Activated CD8-positive, alpha-beta memory T cell treated with anti-CD3 and anti-CD28 coated beads, Interleukin-2, amount 10 ng/mL, durations not matched to agents 7 days and 5 days (primary cell): Measurements from ENCODE around the gene HCRTR1. TPM values are rescaled to one million over a fixed set of nuclear protein-coding genes. Genes with fewer than 3 reads are reported as not detected.

Experiments
- ATAC-seq: fragments of 150-1000 bp; cut with Tn5 transposase; one replicate; pipeline ENCODE4 v1.10.0; 2021; ENCODE audit warnings: moderate library complexity
- CTCF ChIA-PET: fragments of 350-600 bp; sonication (Branson Sonifier 250); formaldehyde crosslinking; loops from one replicate; lab custom pipeline; 2021; ENCODE audit warnings: antibody characterized with exemption; lab: Charles Lee
- DNase-seq: peaks from one replicate; pipeline ENCODE4 v3.0.0-alpha.2; 2020
- H3K27ac Mint-ChIP-seq: one replicate; pipeline ENCODE4 v1.8.0; 2021; ENCODE audit warnings: mild to moderate bottlenecking, mixed read lengths
- H3K27me3 Mint-ChIP-seq: one replicate; pipeline ENCODE4 v1.8.0; 2021; ENCODE audit warnings: mixed read lengths
- H3K36me3 Mint-ChIP-seq: one replicate; pipeline ENCODE4 v1.8.0; 2021; ENCODE audit warnings: mild to moderate bottlenecking, mixed read lengths
- H3K4me1 Mint-ChIP-seq: one replicate; pipeline ENCODE4 v1.8.0; 2021; ENCODE audit warnings: mixed read lengths
- H3K4me3 Mint-ChIP-seq: one replicate; pipeline ENCODE4 v1.8.0; 2021; ENCODE audit warnings: mild to moderate bottlenecking, moderate library complexity, mixed read lengths
- H3K9me3 Mint-ChIP-seq: one replicate; pipeline ENCODE4 v1.8.0; 2022; ENCODE audit warnings: low read depth, mixed read lengths
- total RNA-seq, 2 experiments: library from RNA; stranded (reverse); gene quantifications; one replicate each; pipeline ENCODE4 v1.2.3, GENCODE V29; 2021

The HCRTR1 gene
- total RNA-seq, 2 experiments from 2014 or later: not detected

DNA sequence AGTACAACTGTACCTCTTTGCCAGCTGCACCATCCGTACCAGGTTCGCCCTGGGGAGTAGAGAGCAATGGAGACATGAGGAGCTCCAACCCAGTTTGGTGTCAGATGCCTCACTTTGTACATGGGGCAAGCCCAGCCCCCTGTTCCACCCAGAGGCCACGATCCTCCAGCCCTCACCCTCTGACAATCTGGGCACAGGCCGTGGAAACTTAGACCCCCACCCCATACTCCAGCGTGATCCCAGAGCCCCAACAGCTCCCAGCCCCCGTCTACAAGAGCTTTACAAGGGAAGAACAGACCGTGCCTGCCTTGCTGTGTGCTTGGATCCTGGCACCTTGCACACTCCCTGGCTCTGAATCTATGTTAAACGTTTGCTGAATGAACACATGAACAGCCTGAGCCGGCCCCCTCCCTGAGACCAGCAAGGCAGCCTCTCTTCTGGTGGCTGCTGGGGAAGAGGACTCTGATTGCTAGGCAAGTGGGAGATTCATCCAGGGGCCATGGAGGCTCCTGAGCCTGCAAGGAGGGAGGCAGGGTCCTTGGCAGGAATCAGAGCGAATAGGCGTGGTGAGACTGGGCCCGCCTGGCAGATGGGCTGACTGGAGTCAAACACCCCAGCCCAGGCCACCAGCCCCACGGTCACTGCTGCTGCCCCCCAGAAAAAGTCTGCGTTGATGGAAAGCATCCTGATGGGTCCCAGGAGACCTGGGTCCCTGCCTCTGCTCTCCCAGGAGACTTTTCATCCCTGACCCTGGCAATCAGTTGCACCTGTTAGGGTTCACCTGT, 39.7 kb downstream of the HCRTR1 start:
- CTCF ChIA-PET: interaction anchor here (1.1 kb wide), 1 partner anchor 8 kb away, joined by 3 read pairs; no protein-coding TSS in a partner anchor
- Mint-ChIP-seq H3K4me3 (no peak overlapping the region), H3K27me3 (peaks cover 3% of the 10 kb centered on the region), H3K4me1 (no peaks in the 10 kb centered on the region), H3K27ac (no peak overlapping the region), H3K36me3 (no peaks in the 10 kb centered on the region), H3K9me3 (no peaks in the 10 kb centered on the region)
- DNase-seq: no peak
- ATAC-seq: no peak

GRCh38 chr1:31657972-31658510, 40.6 kb downstream of the HCRTR1 start:
- Mint-ChIP-seq H3K27me3 (peaks cover 3% of the 10 kb centered on the region), H3K9me3 (no peaks in the 10 kb centered on the region), H3K36me3 (no peaks in the 10 kb centered on the region), H3K27ac (no peak overlapping the region), H3K4me1 (no peaks in the 10 kb centered on the region), H3K4me3 (no peak overlapping the region)
- no peak for ATAC-seq
- no peak for DNase-seq
- CTCF ChIA-PET: no interaction called here

GRCh38 chr1:31658721-31659120, 41.2 kb downstream of the HCRTR1 start:
- H3K4me1 Mint-ChIP-seq: no peaks in the 10 kb centered on the region
- no peak overlapping the region for H3K27ac Mint-ChIP-seq
- ATAC-seq (no peak), DNase-seq (no peak)
- H3K27me3 Mint-ChIP-seq: peaks cover 4% of the 10 kb centered on the region
- no peaks in the 10 kb centered on the region for H3K36me3 Mint-ChIP-seq
- CTCF ChIA-PET: interaction anchor here (2.2 kb wide), 1 partner anchor 87 kb away, joined by 8 read pairs; no protein-coding TSS in a partner anchor
- H3K4me3 Mint-ChIP-seq: no peak overlapping the region
- H3K9me3 Mint-ChIP-seq: no peaks in the 10 kb centered on the region

DNA sequence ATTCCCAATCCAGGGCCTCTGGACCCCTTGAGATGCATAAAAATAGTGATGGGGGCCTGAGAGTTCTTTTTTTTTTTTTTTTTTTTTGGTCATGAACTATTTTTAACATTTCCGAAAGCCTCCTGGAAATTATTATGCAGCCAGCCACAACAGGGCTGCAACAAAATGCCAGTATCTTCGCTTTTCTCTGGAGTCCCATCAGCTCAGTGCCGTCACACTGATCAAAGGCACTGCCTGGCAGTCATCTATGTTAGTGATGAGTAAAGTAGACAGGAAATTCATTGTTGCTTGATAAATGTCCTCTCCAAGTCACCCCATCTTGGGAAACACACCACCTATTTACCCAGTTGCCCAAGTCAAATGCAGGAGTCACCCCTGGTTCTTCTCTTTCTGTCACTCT, 42.4 kb downstream of the HCRTR1 start:
- CTCF ChIA-PET: interaction anchor here (1.0 to 9.2 kb wide), 4 partner anchors 45 to 130 kb away, joined by 3 to 100 read pairs (median 6); no protein-coding TSS in a partner anchor
- Mint-ChIP-seq H3K36me3 (no peaks in the 10 kb centered on the region), H3K9me3 (no peaks in the 10 kb centered on the region), H3K4me3 (no peak overlapping the region), H3K27ac (no peak overlapping the region), H3K4me1 (no peaks in the 10 kb centered on the region), H3K27me3 (peaks cover 7% of the 10 kb centered on the region)
- DNase-seq (no peak), ATAC-seq (no peak)

GRCh38 chr1:31660871-31661455, 43.5 kb downstream of the HCRTR1 start:
- Mint-ChIP-seq H3K9me3 (no peaks in the 10 kb centered on the region), H3K27ac (no peak overlapping the region), H3K4me3 (no peak overlapping the region), H3K4me1 (no peaks in the 10 kb centered on the region), H3K27me3 (peaks cover 8% of the 10 kb centered on the region), H3K36me3 (no peaks in the 10 kb centered on the region)
- CTCF ChIA-PET: interaction anchor here (0.8 to 9.2 kb wide), 4 partner anchors 18 to 129 kb away, joined by 3 to 100 read pairs (median 9); no protein-coding TSS in a partner anchor
- ATAC-seq (no peak), DNase-seq (no peak)

DNA sequence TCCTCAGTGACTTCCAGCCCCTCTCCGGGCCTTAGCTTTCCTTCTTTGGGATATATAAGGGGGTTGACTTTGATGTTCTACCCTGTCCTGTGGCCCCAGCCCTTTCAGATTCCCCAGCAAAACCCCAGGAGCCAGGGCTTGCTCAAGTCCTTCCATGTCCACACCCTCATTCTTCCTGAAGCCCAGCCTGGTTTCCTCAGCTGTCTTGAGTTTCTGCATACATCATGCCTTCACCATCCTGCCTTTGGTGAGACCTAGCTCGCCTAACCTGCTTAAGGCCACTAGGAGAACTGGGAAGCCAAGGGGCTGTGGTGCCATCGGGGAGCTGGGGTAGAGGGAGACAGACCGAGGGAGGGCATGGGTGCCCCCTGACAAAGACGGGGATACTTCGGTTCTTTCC, 44.4 kb downstream of the HCRTR1 start:
- Mint-ChIP-seq H3K4me3 (no peak overlapping the region), H3K27me3 (peaks cover 8% of the 10 kb centered on the region), H3K36me3 (no peaks in the 10 kb centered on the region), H3K9me3 (no peaks in the 10 kb centered on the region), H3K4me1 (no peaks in the 10 kb centered on the region), H3K27ac (no peak overlapping the region)
- ATAC-seq (no peak), DNase-seq (no peak)
- CTCF ChIA-PET: interaction anchor here (0.8 to 9.2 kb wide), 5 partner anchors 9 to 128 kb away, joined by 3 to 100 read pairs (median 10); no protein-coding TSS in a partner anchor

DNA sequence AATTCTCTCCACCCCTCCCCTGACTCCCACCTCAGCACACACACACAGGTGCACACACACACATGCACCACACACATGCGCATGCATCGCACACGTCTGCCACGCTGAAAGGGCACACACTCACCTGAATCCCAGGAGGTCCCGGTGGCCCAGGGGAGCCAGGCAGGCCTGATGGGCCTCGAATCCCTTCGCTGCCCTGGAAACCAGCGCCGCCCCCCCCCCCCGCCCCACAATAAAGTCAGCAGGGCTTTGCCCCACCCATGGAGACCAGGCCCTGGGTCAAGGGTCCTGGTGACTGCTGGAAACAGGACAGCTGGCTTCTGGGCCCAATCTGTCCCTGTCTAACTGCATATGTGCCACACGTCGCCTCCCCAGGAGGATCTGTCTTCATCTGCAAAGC, 45.0 kb downstream of the HCRTR1 start:
- DNase-seq: no peak
- no peak for ATAC-seq
- no peaks in the 10 kb centered on the region for H3K36me3 Mint-ChIP-seq
- no peak overlapping the region for H3K4me3 Mint-ChIP-seq
- H3K27ac Mint-ChIP-seq: no peak overlapping the region
- CTCF ChIA-PET: interaction anchor here (1.6 to 9.2 kb wide), 4 partner anchors 10 to 127 kb away, joined by 3 to 100 read pairs (median 23); no protein-coding TSS in a partner anchor
- no peaks in the 10 kb centered on the region for H3K9me3 Mint-ChIP-seq
- peaks cover 8% of the 10 kb centered on the region for H3K27me3 Mint-ChIP-seq
- H3K4me1 Mint-ChIP-seq: no peaks in the 10 kb centered on the region

GRCh38 chr1:31663622-31664452, 46.3 kb downstream of the HCRTR1 start:
- peaks cover 10% of the 10 kb centered on the region for H3K27me3 Mint-ChIP-seq
- peak; percentile 68 for DNase-seq
- H3K9me3 Mint-ChIP-seq: no peaks in the 10 kb centered on the region
- no peak overlapping the region for H3K4me3 Mint-ChIP-seq
- H3K36me3 Mint-ChIP-seq: no peaks in the 10 kb centered on the region
- peak; percentile 40 for ATAC-seq
- CTCF ChIA-PET: interaction anchor here (0.8 to 9.2 kb wide), 18 partner anchors 11 to 399 kb away, joined by 3 to 100 read pairs (median 4); partner anchors contain the start of genes COL16A1 and PEF1
- H3K27ac Mint-ChIP-seq: no peak overlapping the region
- H3K4me1 Mint-ChIP-seq: no peaks in the 10 kb centered on the region

- Mint-ChIP-seq H3K4me3 (no peak overlapping the region), H3K27ac (no peak overlapping the region), H3K36me3 (no peaks in the 10 kb centered on the region), H3K4me1 (peaks cover under 1% of the 10 kb centered on the region), H3K9me3 (no peaks in the 10 kb centered on the region), H3K27me3 (peaks cover 17% of the 10 kb centered on the region)
- DNase-seq (no peak), ATAC-seq (no peak)
- CTCF ChIA-PET: interaction anchor here (0.8 to 9.2 kb wide), 17 partner anchors 10 to 398 kb away, joined by 3 to 100 read pairs (median 4); partner anchors contain the start of genes COL16A1 and PEF1
Measured at GRCh38 chr1:31664528-31664927, 47.0 kb downstream of the HCRTR1 start.

DNA sequence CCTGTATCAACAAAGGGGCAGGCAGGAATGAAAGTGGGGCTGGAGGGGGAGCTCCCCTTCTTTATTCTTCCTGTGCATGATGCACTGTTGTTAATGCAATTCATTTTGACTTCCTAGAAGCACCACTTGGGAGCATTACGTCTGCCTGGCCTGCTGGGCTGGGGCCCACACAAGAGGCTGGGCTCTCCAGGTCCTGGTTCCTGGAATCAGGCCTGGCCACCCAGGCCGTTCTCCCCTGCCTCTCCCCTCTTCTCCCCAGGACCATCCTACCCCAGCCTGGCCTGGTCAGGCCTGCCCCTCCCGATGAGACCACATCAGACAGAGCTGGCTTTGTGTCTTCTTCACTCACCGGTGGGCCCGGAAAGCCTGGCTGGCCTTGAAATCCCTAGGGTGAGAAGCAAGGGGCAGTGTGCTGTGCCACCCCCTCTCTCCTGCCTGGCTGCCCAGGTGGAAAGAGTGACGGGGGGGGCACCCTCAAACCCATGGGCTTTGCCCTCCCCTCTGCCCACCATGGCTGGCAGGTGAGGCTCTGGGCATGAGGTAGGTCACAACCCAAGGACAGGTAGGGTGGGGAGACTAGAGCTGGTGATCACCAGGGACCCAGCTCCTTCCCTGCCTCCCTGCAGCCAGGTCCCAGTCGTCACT, 47.9 kb downstream of the HCRTR1 start:
- ATAC-seq: no peak
- CTCF ChIA-PET: interaction anchor here (0.6 to 9.2 kb wide), 10 partner anchors 9 to 124 kb away, joined by 3 to 100 read pairs (median 5); partner anchors contain the start of gene COL16A1
- Mint-ChIP-seq H3K27ac (no peak overlapping the region), H3K4me1 (peaks cover 6% of the 10 kb centered on the region), H3K27me3 (peaks cover 21% of the 10 kb centered on the region), H3K36me3 (no peaks in the 10 kb centered on the region), H3K9me3 (no peaks in the 10 kb centered on the region), H3K4me3 (no peak overlapping the region)
- no peak for DNase-seq

DNA sequence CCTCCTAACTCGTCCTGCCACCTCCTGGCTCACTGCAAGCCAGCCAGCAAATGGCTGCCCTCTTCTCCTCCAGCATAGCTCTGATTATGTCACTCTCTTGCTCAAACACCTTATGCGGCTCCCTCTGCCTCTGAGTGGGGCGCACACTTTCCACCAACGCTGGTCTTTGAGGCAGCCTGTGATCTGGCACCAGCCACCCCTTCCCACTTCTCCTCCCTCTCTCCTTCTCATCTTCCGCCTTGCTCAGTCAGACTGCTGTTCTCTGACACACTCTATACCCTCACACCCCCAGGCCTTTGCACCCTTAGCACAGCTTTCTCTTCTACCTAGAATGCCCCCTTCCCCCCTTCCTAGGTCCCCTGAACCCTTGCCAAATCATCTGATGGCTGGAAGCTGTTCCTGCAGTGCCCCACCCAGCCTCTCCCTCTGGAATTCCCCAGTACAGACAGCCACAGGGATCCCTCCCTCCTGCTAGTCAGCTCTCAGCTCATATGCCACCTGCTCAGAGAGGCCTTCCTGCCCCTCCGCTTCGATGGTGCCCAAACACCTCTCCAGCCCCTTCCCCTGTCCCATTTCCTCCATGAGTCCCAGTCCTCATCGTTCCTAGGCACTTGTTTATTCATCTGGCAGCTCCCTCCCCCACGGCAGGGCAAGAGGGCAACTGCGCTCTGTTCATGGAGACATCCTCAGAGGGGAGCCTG, 48.9 kb downstream of the HCRTR1 start:
- Mint-ChIP-seq H3K4me1 (peaks cover 7% of the 10 kb centered on the region), H3K36me3 (no peaks in the 10 kb centered on the region), H3K27ac (no peak overlapping the region), H3K4me3 (no peak overlapping the region), H3K27me3 (peaks cover 29% of the 10 kb centered on the region), H3K9me3 (no peaks in the 10 kb centered on the region)
- CTCF ChIA-PET: interaction anchor here (1.0 to 9.2 kb wide), 4 partner anchors 22 to 123 kb away, joined by 3 to 100 read pairs (median 8); partner anchors contain the start of gene PEF1
- ATAC-seq (no peak), DNase-seq (no peak)
